Stomach smooth muscle (tissue), 2 donors: ENCODE results near the gene HLA-F.

Source experiments
- H3K27ac ChIP-seq: one replicate; pipeline ENCODE4 v1.7.0; 2013; ENCODE audit warnings: mild to moderate bottlenecking, low read length, inconsistent platforms
- H3K27me3 ChIP-seq, 2 donors: one replicate each; pipeline ENCODE4 v1.7.0; 2013; ENCODE audit warnings: low read length in 2 of 2; ENCODE audit not compliant: insufficient read depth in 2 of 2, control insufficient read depth in 1 of 2
- H3K36me3 ChIP-seq, 2 donors: one replicate each; pipeline ENCODE4 v1.7.0; 2013; ENCODE audit warnings: low read length in 2 of 2; ENCODE audit not compliant: control insufficient read depth in 2 of 2, insufficient read depth in 2 of 2
- H3K4me1 ChIP-seq: one replicate; pipeline ENCODE4 v1.7.0; 2013; ENCODE audit warnings: low read length; ENCODE audit not compliant: control insufficient read depth, insufficient read depth
- H3K4me3 ChIP-seq, 2 donors: one replicate each; pipeline ENCODE4 v1.7.0; 2013; ENCODE audit warnings: low read length in 2 of 2
- H3K9ac ChIP-seq, 2 donors: one replicate each; pipeline ENCODE4 v1.7.0; 2013; ENCODE audit warnings: low read length in 2 of 2, mild to moderate bottlenecking in 1 of 2
- H3K9me3 ChIP-seq, 2 donors: one replicate each; pipeline ENCODE4 v1.7.0; 2013; ENCODE audit warnings: low read length in 2 of 2; ENCODE audit not compliant: control insufficient read depth in 2 of 2
- donor health status: healthy.
- donor health status: Pancreatic carcinoma.

HLA-F gene

DNA sequence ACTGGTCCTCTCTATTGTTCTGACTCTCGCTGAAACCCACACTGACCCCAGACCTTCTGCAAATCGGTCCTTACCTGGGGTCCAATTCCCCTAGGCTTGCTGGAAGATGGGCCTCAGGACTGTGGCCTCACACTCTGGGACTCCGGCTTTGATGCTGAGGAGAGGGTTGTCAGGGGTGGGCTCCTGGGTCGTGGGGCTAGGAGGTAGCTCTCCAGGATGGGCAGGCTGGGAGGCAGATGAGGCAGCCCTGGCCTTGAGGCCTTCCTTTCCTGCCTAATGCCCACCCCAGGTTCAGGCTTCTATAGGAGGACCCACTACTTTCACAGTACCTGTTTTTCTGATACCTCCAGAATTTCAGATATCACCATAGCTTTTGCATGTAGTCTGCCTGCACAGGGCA, 21.4 kb downstream of the HLA-F start:
- peaks cover 18% of the 10 kb centered on the region for H3K4me1 ChIP-seq
- no peak overlapping the region for H3K9ac ChIP-seq
- no peaks in the 10 kb centered on the region for H3K9me3 ChIP-seq
- H3K27ac ChIP-seq, result no peak overlapping the region
- no peak overlapping the region for H3K4me3 ChIP-seq
- H3K36me3 ChIP-seq, result peaks cover 0 to 3% of the 10 kb centered on the region in 2 donors
- no peaks in the 10 kb centered on the region for H3K27me3 ChIP-seq

DNA sequence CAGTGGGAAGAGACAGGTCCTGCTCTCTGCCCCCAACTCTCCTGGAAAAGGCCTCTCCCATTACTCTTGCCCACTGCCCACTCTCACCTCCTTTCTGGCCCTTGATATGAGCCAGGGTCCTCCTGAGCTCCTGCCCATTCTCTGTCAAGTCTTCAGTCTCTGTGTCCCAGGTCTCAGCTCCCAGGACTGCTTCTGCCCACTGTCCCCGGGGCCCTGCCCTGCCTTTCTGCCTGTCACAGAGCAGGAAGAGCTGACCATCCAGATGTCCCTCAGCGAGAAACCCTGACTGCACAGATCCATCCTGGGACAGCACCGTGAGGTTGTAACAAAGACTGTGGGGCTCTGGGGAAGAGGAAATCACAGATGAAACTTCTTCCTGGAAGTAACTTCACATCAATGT, 22.2 kb downstream of the HLA-F start:
- no peak overlapping the region for H3K4me3 ChIP-seq
- peaks cover 0 to 3% of the 10 kb centered on the region in 2 donors for H3K36me3 ChIP-seq
- no peak overlapping the region for H3K9ac ChIP-seq
- H3K4me1 ChIP-seq, result peaks cover 21% of the 10 kb centered on the region
- H3K27me3 ChIP-seq, result no peaks in the 10 kb centered on the region
- H3K9me3 ChIP-seq, result no peaks in the 10 kb centered on the region
- no peak overlapping the region for H3K27ac ChIP-seq

DNA sequence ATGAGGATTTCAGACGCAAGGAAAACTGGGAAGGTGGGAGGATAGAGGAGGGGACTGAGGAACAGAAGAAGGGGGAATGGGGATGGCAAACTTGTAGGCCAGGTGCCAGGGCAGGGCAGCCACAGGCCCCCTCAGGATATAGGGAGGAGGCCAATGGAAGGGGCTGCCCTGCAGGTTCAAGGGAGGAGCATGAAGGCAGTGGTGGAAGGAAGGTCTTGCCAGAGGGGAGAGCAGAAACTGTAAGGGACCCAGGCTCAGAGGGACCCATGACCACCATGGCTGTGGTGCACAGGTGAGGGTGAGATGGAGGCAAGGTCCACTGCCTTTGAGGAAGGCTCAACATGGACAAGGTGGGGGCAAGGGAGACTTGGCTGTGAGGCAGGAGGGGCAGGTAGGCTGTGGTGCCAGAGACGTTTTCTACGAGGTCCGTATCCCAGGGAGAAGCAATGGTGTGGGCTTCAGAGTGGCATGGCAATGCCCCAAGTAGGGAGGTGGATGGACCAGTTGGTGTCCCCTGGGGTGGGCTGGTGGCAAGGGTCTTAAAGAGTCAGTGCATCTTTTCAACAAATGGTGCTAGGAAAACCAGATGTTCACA, 22.7 kb downstream of the HLA-F start:
- no peak overlapping the region for H3K4me3 ChIP-seq
- no peak overlapping the region for H3K9ac ChIP-seq
- H3K27ac ChIP-seq, result no peak overlapping the region
- H3K27me3 ChIP-seq, result no peaks in the 10 kb centered on the region
- H3K4me1 ChIP-seq, result peaks cover 21% of the 10 kb centered on the region
- peaks cover 0 to 3% of the 10 kb centered on the region in 2 donors for H3K36me3 ChIP-seq
- no peaks in the 10 kb centered on the region for H3K9me3 ChIP-seq

DNA sequence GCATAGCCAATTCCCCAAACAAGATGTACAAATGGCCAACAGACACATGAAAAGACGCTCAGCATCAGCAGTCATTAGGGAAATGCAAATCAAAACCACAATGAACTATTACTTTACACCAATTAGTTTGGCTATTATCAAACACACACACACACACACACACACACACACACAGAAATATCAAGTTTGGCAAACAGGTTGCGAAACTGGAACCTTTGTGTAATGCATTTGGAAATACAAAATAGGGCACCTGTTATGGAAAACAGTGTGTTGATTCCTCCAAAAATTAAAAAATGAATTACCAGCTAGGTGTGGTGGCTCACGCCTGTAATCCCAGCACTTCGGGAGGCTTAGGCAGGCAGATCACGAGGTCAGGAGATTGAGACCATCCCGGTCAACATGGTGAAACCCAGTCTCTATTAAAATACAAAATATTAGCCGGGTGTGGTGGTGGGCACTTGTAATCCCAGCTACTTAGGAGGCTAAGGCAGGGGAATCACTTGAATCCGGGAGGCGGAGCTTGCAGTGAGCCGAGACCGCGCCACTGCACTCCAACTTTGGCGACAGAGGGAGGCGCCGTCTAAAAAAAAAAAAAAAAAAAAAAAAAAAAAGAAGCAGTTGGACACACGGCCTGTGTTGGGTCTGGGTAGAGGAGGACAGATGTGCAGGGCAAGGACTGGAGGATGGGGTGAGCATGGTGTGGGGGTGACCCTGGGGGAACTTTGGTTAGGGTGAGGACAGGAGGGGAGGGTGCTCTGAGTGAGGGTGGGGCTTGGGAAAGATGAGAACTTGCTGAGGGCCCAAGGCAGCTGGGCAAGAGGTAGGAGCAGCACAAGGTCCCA, 23.8 kb downstream of the HLA-F start:
- Histone ChIP-seq H3K9me3 (no peaks in the 10 kb centered on the region), H3K4me1 (peaks cover 26% of the 10 kb centered on the region), H3K27ac (no peak overlapping the region), H3K9ac (no peak overlapping the region), H3K36me3 (peaks cover 0 to 2% of the 10 kb centered on the region in 2 donors), H3K27me3 (no peaks in the 10 kb centered on the region), H3K4me3 (no peak overlapping the region)

DNA sequence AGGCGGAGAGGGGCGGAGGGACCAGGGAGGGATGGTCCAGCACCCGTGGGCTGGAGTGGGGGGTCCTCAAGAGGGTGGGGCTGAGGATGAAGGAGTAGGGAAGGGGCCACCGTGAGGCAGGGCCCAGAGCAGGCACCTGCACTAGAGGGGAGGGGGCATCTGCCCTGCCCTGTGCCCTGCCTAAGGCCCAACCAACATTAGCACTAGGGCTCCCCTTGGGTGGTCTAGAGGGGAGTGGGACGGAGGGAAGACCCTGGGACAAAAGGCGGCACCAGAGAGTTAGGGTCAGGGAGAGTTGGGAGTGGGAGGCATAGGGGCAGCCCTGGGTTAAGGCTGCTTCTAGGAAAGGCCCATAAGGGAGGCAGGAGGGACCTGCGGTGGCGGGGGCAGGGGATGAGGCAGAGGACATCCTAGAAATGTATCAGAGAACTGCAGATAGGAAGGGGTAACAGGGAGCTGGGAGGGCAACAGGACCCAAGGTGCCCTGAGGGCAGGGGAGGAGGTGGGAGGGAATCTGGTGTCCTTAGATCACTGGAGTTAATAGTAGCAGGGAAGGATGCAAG, 24.5 kb downstream of the HLA-F start:
- peaks cover 30% of the 10 kb centered on the region for H3K4me1 ChIP-seq
- H3K36me3 ChIP-seq, result peaks cover 0 to 2% of the 10 kb centered on the region in 2 donors
- H3K9ac ChIP-seq, result peak overlapping the region; percentile 34 to 73
- no peaks in the 10 kb centered on the region for H3K27me3 ChIP-seq
- no peak overlapping the region for H3K27ac ChIP-seq
- H3K4me3 ChIP-seq, result peak overlapping the region; percentile 71 to 91
- H3K9me3 ChIP-seq, result no peaks in the 10 kb centered on the region

DNA sequence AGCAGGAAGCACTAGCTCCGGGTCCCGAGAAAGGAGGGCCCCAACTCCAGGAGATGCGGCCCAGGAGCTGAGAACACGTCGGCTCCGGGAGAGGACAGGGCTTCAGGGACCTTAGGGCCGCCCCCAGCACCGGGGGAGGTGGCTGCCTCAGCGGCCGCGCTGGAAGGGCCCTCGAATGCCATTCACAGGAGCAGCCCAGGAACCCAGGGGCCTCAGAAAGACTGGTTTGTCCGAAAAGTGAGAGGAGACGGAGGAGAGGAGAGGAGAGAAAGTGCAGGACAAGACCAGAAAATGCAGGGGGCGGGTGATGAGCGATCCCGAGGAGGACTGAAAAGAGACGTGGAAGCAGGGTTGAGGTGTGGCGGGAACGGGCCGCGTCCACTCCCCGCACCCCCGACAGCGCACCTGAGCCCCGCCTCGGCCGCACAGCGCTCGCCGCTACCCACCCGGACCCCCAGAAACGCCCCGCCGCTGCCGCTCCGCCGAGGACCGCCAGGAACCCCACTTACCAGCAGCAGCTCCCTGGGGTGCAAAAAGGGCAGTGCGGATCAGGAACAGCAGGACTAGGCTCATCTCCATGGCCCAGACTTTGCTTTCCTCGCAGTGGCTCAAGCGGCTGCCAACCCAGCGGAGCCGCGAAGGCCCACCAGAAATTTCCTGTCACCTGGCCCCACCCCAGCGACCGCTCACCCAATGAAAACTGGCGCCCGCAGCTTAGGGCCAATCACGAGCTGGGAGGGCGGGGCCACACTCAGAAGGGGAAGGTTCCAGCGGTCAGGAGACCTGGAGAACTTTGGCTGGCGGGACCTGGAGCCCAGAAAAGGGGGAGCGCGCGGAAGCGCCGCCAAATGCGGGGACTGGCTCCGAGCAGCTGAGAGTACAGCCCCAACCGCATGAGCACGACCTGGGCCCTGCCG, 25.4 kb downstream of the HLA-F start:
- Histone ChIP-seq H3K4me3 (peak overlapping the region; percentile 71 to 91), H3K27ac (peak overlapping the region; percentile 31), H3K36me3 (peaks cover 0 to 2% of the 10 kb centered on the region in 2 donors), H3K27me3 (no peaks in the 10 kb centered on the region), H3K9me3 (no peaks in the 10 kb centered on the region), H3K4me1 (peaks cover 30% of the 10 kb centered on the region), H3K9ac (peak overlapping the region; percentile 53 to 73)

DNA sequence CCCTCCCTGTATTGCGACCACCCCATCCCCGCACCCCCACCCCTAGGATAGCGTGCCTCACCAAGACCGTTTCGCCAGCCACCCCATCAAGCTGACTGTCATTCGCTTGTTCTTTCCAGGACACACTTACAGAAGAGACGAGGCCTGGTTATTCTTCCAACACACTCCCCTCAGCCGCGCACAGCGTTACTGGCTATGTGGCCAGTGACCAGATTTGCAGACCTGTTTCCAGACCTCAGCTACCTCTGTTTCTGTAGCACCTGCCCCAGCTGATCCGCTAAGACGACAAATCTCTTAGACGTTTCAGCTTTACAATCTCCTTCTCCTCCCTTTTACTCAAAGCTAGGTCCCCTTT, 26.1 kb downstream of the HLA-F start:
- Histone ChIP-seq H3K9me3 (no peaks in the 10 kb centered on the region), H3K9ac (peak overlapping the region; percentile 53 to 71), H3K27ac (peak overlapping the region; percentile 31)

DNA sequence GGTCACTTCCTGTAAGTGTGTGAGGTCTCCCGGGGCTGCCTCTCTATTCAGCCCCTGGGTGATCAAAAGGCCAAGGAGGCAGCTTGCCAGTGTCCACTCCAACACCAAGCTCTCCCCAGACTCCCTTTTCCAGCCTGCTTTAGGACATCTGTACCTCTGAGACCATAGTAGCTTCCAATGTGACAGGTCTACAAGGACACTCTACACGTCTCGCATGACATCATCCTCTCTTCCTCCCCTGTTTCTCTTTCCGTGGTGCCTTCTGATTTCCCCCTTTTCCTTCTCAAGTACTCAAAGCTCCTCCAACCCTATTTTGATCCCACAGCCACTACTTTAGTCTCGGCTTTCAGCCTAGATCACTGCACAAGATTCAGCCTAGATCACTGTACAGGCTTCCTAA, 26.4 kb downstream of the HLA-F start:
- Histone ChIP-seq H3K36me3 (no peaks in the 10 kb centered on the region), H3K9me3 (no peaks in the 10 kb centered on the region), H3K27me3 (no peaks in the 10 kb centered on the region), H3K4me3 (peak overlapping the region; percentile 71 to 91), H3K27ac (peak overlapping the region; percentile 31), H3K4me1 (peaks cover 30% of the 10 kb centered on the region), H3K9ac (peak overlapping the region; percentile 53 to 71)

More for the DNA sequence above, 26.1 kb downstream of the HLA-F start:
- H3K4me3 ChIP-seq, result peak overlapping the region; percentile 71 to 91
- no peaks in the 10 kb centered on the region for H3K36me3 ChIP-seq
- peaks cover 30% of the 10 kb centered on the region for H3K4me1 ChIP-seq
- H3K27me3 ChIP-seq, result no peaks in the 10 kb centered on the region

DNA sequence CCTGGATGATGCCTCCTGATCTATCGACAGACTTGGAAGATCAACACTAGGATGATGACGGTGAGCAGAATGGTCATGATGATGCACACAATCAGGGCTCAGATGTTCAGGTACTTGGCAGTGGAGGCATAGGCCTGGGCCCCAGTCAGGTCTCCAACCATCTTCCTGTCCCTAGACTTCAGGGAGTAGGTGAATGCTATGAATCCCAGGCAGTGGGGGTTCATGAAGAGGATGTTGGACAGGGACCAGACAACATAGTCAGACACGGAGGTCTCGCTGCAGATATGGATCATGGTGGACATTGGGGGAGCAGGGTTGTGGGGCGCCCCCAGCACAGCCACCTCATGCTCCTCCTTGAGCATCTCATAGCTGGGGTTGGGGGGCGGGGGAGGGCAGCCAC, 27.5 kb downstream of the HLA-F start:
- Histone ChIP-seq H3K9ac (no peak overlapping the region), H3K9me3 (no peaks in the 10 kb centered on the region), H3K4me1 (peaks cover 30% of the 10 kb centered on the region), H3K27ac (no peak overlapping the region), H3K27me3 (peaks cover 0 to 2% of the 10 kb centered on the region in 2 donors), H3K36me3 (no peaks in the 10 kb centered on the region), H3K4me3 (no peak overlapping the region)

DNA sequence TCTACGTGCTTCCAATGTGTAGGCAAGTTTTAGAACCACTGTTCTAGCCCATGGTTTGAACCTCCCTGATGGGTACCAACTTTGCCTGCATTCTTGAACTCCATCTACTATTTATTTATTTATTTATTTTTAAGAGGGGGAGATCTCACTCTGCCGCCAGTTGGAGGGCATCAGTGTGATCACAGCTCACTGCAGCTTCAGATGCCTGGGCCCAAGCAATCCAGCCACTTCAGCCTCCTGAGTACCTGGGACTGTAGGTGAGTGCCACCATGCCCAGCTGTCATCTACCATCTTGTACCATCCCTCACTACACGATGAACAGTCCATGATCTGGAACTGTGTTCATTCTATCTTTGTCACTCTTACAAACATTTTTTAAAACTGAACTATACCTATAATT, 28.2 kb downstream of the HLA-F start:
- Histone ChIP-seq H3K4me3 (no peak overlapping the region), H3K9ac (peak overlapping the region in 1 of 2 donors; percentile 67), H3K4me1 (peaks cover 30% of the 10 kb centered on the region), H3K36me3 (no peaks in the 10 kb centered on the region), H3K9me3 (no peaks in the 10 kb centered on the region), H3K27me3 (peaks cover 0 to 7% of the 10 kb centered on the region in 2 donors), H3K27ac (no peak overlapping the region)
